ENCODE results near the gene SLC25A13.

Gene SLC25A13

GRCh38 chr7:96196676-96197075 lies 125.2 kb downstream of the SLC25A13 start:
- DNase-seq (ENCODE audit: insufficient read length, low spot score) (no peak), FAIRE-seq (no peak)
- no peak for TF ChIP-seq CTCF (IDR thresholded peaks at IDR 0.05; ENCODE audit: insufficient read depth, missing control alignments)

- FAIRE-seq = no peak
- TF ChIP-seq CTCF (IDR thresholded peaks at IDR 0.05; ENCODE audit: insufficient read depth, missing control alignments) = no peak
- no peak for DNase-seq (ENCODE audit: insufficient read length, low spot score)
These were observed 132.6 kb downstream of the SLC25A13 start for GRCh38 chr7:96189129-96189820.

- no peak for TF ChIP-seq CTCF (IDR thresholded peaks at IDR 0.05; ENCODE audit: insufficient read depth, missing control alignments)
- DNase-seq (ENCODE audit: insufficient read length, low spot score) = no peak
- no peak for FAIRE-seq
These were observed 133.3 kb downstream of the SLC25A13 start for GRCh38 chr7:96188591-96188991.

- TF ChIP-seq CTCF (IDR thresholded peaks at IDR 0.05; ENCODE audit: insufficient read depth, missing control alignments) = no peak
- no peak for FAIRE-seq
- DNase-seq (ENCODE audit: insufficient read length, low spot score) = no peak
These were observed 133.7 kb downstream of the SLC25A13 start for GRCh38 chr7:96188174-96188581.

- TF ChIP-seq CTCF (IDR thresholded peaks at IDR 0.05; ENCODE audit: insufficient read depth, missing control alignments) = no peak
- DNase-seq (ENCODE audit: insufficient read length, low spot score) (no peak), FAIRE-seq (no peak)
These were observed 134.2 kb downstream of the SLC25A13 start for GRCh38 chr7:96187735-96188134.

GRCh38 chr7:96184783-96185182 lies 137.1 kb downstream of the SLC25A13 start:
- TF ChIP-seq CTCF (IDR thresholded peaks at IDR 0.05; ENCODE audit: insufficient read depth, missing control alignments) = no peak
- DNase-seq (ENCODE audit: insufficient read length, low spot score) (no peak), FAIRE-seq (no peak)

GRCh38 chr7:96183163-96183670 lies 138.7 kb downstream of the SLC25A13 start:
- FAIRE-seq (no peak), DNase-seq (ENCODE audit: insufficient read length, low spot score) (no peak)
- no peak for TF ChIP-seq CTCF (IDR thresholded peaks at IDR 0.05; ENCODE audit: insufficient read depth, missing control alignments)

All from D721Med (cell line).